SK-MEL-5 (cell line): ENCODE measurements around the gene C10orf143. TPM values are rescaled to one million over a fixed set of nuclear protein-coding genes. Genes with fewer than 3 reads are reported as not detected.
"Not testable (repeated sequence)": the region's sequence is repeated elsewhere in the genome, so short reads cannot be mapped to it uniquely, and the experiment has no call there.

Experiments used
- DNase-seq: peaks from one replicate; pipeline ENCODE4 v3.0.0-alpha.2; 2016; ENCODE audit warnings: low read depth, low spot score
- in situ Hi-C: cut with HindIII; loops from 2 replicates; pipeline ENCODE4 v1.10.0; 2016; ENCODE audit warnings: low sequenced_read_pairs, high pct_unique_total_duplicates, low pct_unique_long_range_greater_than_20kb
- total RNA-seq: library from RNA; depleted of rRNA; stranded (reverse); fragments of >200 nt; shearing (Covaris generic); gene quantifications from 2 replicates; pipeline ENCODE4 v1.2.3, GENCODE V29; 2014

The C10orf143 gene
- total RNA-seq, 1 experiment from 2014 or later: 0.42 TPM

DNA sequence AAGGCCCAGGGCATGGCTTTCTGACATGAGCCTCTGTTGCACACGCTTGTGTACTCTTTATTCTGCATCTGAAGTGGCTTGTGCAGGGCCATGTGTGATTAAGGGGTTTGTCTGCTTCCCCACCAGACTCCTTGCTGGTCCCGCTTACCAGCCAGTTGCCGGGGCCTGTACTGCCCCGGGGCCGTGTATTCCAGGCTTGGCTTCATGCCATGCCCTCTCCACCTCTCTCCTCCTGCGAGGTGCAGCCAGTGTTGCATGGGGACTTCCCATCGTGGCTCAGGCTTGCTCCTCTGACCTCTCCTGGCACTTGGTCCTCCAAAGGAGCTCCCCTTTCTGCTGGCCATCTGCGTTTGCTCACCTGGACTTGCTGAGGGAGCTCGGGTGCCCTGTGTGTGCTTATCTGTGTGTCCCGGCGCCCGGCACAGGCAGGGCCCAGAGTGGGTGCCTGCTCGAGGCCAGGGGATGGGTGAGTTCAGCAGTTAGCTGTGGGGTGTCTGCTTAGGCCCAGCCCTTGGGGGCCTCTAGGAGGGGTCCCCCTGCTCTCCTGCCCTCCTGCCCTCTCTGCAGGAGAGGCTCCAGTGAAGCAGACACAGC, 11.0 kb upstream of the C10orf143 start:
- in situ Hi-C loops: no loop called here
- no peak for DNase-seq

- DNase-seq, in situ Hi-C loops: not testable (repeated sequence)
These were observed 6.9 kb upstream of the C10orf143 start for GRCh38 chr10:130117535-130117934.

DNA sequence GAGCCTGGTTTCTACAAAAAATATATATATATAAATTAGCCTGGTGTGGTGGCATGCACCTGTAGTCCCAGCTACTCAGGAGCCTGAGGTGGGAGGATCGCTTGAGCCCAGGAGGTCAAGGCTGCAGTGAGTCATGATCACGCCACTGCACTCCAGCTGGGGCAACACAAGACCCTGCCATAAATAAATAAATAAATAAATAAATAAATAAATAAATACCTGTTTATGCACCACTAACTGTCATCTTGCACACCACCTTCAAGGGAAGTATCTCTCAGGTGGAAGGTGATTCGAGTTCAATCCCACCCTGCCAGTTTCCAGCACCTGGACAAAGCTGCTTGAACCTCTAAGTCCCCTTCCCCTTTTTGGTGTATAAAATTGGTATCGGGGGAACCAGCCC, 6.3 kb upstream of the C10orf143 start:
- DNase-seq, in situ Hi-C loops: not testable (repeated sequence)

GRCh38 chr10:130112821-130113220, 2.2 kb upstream of the C10orf143 start:
- in situ Hi-C loops: no loop called here

GRCh38 chr10:130111852-130112180, 1.2 kb upstream of the C10orf143 start:
- no peak for DNase-seq
- in situ Hi-C loops: no loop called here

More at GRCh38 chr10:130112821-130113220, 2.2 kb upstream of the C10orf143 start:
- no peak for DNase-seq

DNA sequence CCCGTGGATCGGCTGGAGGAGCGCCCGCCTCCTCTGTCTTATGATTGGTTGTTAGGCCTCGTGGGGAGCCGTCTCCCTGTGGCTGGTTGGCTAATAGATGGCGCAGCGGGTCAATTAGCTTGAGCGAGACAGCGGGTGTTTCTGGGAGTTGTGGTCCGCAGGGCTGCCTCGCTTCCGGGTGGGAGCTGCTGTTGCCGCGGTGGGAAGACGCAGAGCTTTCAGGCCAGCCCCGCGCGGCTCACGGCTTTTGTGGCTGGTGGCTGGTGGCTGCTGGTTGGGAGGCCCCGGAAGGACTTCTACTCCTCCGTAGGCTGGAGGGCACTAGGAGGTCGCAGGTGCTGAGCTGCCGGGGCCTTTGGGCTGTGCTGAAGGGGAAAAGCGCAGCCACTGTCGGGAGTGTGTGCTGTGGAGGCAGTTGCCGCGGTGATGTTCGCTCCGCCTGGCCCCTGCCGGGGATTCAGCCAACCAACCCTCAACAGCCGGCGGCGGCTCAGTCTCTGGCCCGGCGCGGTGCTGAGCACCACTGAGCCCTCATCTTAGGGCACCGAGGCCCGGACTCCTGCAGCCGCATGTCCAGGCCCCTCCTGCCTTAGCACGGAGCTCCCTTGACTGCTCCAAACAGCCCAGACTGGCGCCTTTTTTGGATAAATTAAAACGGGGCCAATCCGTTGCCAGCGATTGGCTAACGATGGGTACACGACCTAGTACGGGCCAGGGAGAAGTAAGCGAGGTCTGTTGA, 652 bp upstream of the C10orf143 start:
- in situ Hi-C loops: no loop called here
- DNase-seq: peak; percentile 96

DNA sequence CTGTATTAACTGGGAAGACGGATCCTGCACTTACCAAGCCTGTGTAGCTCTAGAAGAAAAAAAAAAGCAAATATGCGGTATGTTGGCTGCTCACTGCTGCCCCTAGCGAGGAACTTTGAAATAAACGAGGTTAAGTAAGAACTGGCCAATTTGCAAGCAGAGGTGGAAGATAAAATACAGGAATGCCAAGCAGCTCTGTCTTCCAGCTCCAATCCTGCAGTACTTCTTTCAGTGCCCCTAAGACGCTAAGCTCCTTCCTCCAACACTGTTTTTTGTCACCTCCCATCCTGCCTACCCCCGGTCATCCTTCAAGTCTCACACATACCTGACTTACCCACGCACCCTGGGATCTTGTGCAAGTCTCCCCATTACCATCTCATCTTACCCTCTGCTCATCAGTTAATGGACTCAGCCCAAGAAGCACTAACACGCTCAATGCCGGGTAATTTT, 809 bp downstream of the C10orf143 start:
- in situ Hi-C loops: no loop called here
- peak; percentile 80 for DNase-seq

- in situ Hi-C loops: no loop called here
- no peak for DNase-seq
These were observed 1.6 kb downstream of the C10orf143 start for GRCh38 chr10:130108934-130109604.

DNA sequence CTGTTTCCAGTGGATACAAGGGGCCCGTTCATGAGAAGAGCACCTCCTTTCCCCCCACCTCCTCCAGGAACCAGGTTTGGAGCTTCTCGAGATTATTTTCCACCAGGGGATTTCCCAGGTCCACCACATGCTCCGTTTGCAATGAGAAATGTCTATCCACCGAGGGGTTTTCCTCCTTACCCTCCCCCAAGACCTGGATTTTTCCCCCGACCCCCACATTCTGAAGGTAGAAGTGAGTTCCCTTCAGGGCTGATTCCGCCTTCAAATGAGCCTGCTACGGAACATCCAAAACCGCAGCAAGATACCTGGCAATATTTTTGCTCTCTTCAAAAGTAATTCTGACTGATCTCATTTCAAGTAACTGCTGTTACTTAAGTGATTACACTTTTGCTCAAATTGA, 2.5 kb downstream of the C10orf143 start:
- in situ Hi-C loops, DNase-seq: not testable (repeated sequence)

DNA sequence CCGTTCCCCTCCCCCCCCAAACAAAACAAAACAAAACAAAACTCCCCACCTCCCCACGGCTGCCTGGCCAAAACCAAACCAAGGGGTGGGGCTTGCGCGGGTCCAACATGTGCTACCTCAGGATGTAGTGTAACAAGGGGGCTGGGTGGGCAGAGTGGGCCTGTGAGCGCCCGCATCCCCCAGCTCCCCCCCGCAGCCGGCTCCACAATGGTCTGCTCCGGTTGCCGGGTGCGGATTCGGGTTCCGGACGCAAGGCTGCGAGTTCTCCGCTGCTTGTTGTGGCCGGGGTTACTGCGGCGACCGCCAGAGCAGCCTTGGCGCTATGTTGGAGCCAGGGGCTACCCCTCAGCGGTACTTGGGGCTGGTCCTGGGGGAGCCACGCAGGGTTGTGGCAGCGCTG, 4.9 kb downstream of the C10orf143 start:
- in situ Hi-C loops: no loop called here
- no peak for DNase-seq

DNA sequence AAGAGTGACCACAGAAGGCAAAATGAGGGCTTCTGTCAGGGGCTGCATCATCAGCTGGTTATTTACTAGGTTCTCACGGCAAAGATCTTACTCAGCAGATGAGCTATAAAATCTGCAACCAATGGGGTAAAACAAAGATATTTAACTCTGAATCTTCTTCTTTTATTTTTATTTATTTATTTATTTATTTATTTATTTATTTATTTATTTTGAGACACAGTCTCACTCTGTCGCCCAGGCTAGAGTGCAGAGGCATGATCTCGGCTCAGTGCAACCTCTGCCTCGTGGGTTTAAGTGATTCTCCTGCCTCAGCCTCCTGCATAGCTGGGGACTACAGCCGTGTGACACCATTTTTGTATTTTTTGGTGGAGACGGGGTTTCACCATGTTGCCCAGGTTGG, 11.3 kb downstream of the C10orf143 start:
- in situ Hi-C loops: no loop called here
- no peak for DNase-seq

DNA sequence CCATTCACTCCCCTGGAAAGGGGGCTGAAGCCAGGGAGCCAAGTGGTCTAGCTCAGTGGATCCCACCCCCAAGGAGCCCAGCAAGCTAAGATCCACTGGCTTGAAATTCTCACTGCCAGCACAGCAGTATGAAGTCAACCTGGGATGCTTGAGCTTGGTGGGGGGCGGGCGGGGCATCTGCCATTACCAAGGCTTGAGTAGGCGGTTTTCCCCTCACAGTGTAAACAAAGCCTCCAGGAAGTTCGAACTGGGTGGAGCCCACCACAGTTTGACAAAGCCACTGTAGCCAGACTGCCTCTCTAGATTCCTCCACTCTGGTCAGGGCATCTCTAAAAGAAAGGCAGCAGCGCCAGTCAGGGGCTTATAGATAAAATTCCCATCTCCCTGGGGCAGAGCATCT, 20.1 kb downstream of the C10orf143 start:
- DNase-seq, in situ Hi-C loops: not testable (repeated sequence)

DNA sequence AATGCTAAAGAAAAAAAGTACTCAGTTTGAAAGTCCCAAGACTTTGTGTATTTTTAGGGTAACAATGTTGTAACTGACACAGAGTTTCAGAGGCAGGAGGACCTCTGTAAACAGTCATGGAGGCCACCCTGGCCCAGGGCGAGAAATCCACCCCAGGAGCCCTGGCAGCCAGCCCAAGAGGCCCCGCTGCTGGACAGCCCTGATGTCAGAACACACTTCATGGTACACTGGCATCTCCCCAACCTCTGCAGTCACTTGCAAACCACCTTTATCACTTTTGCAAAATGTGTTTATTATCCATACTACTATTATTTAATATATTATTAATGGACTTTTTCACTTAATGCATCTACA, 30.2 kb downstream of the C10orf143 start:
- DNase-seq: no peak
- in situ Hi-C loops: no loop called here

DNA sequence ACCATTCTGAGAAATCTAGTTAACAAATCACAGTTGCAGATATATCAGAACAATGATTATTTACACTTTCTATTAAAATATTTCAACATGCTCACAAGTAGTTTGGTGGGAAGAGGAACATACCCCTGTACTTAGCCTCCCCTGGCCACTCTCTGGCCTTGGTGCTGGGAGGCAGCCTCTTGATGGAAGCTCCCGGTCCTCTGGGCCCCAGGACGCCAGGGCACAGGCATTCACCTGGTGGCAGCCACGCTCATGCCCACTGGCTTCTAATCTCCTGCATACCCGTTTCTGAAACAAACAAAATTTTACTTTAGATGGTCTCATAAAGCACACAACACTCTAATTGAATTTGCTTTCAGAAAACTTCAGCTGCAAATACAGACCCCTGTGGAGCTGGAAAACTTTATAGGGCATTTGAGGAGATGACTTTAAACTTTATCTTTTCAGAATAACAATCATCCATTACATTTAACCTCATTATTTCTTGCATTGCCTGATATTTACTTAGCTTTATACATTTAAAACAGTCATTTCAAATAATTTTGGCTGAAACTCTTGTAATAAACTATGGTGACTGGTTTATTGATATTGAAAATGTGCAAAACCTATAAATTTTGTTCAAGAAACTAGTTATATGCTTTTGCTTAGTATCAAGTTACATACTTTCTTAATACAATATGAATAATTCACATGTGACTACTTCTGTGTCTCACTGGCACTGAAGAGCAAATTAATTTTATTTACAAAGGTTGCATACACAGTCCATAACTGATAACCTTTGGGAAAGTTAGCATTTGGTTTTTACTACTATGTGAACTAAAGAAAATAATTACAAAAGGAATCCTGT, 30.8 kb downstream of the C10orf143 start:
- in situ Hi-C loops: no loop called here
- no peak for DNase-seq

GRCh38 chr10:130078120-130078519, 32.5 kb downstream of the C10orf143 start:
- in situ Hi-C loops: no loop called here
- no peak for DNase-seq

DNA sequence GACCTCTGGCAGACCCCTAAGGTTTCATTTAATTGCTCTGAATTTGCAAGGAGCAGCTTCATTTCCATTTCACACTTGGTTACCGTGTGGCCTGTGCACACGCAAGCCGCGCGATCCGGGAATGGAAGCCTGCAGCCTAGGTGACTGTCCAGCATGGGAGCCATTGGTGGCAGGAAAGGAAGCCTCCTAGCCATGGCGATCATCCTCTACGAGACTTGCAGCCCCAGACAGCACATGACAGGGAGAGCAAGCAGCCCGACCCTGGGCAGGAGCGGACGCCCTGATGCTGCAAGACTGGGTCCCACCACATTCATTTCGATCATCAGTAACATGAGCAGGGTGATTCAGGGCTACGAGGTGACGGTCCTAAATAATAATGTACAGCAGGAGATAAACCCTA, 33.9 kb downstream of the C10orf143 start:
- DNase-seq: no peak
- in situ Hi-C loops: no loop called here

DNA sequence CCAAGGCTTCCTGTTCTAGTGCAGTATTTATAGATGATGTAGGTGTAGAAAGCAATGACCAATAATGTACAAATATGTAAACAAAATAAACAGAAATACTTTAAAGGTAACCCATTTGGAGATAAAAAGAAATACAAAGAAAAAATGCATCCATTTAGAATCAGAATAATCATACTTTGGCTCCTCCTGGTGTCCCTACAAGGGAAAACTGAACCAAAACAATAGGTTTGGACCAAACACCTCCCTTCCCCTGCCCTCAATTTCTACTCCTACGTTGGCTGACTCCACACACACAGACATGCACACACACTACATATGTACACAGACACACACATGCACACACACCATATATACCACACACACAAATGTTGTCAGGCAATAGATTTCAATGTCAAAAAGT, 36.0 kb downstream of the C10orf143 start:
- in situ Hi-C loops: no loop called here
- no peak for DNase-seq

- DNase-seq: no peak
- in situ Hi-C loops: no loop called here
These were observed 36.7 kb downstream of the C10orf143 start for GRCh38 chr10:130073912-130074311.
